Lower lobe of right lung (tissue), 2 donors: Measurements from ENCODE around the gene ZNF609. TPM values are rescaled to one million over a fixed set of nuclear protein-coding genes. Genes with fewer than 3 reads are reported as not detected.

Source experiments
- ATAC-seq, 2 donors: fragments of 200-7000 bp; cut with Tn5 transposase; one replicate each; pipeline ENCODE4 v1.9.1; 2020 to 2022; ENCODE audit warnings: mild to moderate bottlenecking in 2 of 2, moderate library complexity in 2 of 2
- DNase-seq: peaks from one replicate; pipeline ENCODE4 v3.0.0-alpha.2; 2020
- H3K27ac ChIP-seq: fragments of 200-600 bp; one replicate; pipeline ENCODE4 v1.8.0; 2022
- H3K27me3 ChIP-seq: fragments of 200-600 bp; one replicate; pipeline ENCODE4 v1.8.0; 2022; ENCODE audit warnings: low read depth
- H3K36me3 ChIP-seq: fragments of 200-600 bp; one replicate; pipeline ENCODE4 v1.8.0; 2022; ENCODE audit warnings: mild to moderate bottlenecking
- H3K4me1 ChIP-seq: fragments of 200-600 bp; one replicate; pipeline ENCODE4 v1.8.0; 2022
- H3K4me3 ChIP-seq: fragments of 200-600 bp; one replicate; pipeline ENCODE4 v1.8.0; 2022; ENCODE audit warnings: mild to moderate bottlenecking
- H3K9me3 ChIP-seq: fragments of 200-600 bp; one replicate; pipeline ENCODE4 v1.8.0; 2022
- intact Hi-C: fragments of 100-400 bp; cut with DNase I; formaldehyde crosslinking; loops from one replicate; pipeline ENCODE4 v1.11.0; 2022
- total RNA-seq: library from RNA; stranded (reverse); fragmentation: NEBNext Ultra II Directional; extraction: Animal tissue kit (Norgen Biotek cat#: 25700); gene quantifications from one replicate; pipeline ENCODE4 v1.2.1, GENCODE V29; 2021
- TF ChIP-seq, protein P1 (sequence below): fragments of 200-600 bp; IDR thresholded peaks from one replicate; pipeline ENCODE4 v1.8.0; 2022; ENCODE audit warnings: antibody characterized with exemption, mild to moderate bottlenecking
- donor health status: DM: no; HTN: yes; CAD: no; lungs with severe emphysema.

Gene ZNF609
- total RNA-seq, 1 donor from 2014 or later: 45.3 TPM

DNA sequence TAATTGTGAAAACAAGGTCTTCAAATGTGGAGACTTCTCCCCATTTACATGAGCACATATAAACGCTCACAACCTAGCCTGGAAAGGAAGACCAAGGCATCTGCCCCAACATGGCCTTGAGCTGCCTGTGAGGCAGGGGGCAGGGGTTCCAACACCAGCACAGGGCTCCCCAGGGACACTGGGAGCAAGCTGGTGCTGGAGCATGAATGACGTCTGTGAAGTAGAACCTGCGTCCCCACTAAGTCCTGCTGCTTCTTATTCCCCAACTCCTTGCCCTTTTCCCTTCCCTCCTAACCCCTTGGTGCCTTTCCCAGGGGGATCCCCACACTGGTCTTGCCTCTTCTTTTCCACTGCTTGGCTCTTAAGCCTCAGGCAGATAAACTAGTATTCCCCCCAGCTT lies 221.9 kb downstream of the ZNF609 start:
- H3K4me3 ChIP-seq: no peak overlapping the region
- no peaks in the 10 kb centered on the region for H3K27me3 ChIP-seq
- H3K9me3 ChIP-seq: no peaks in the 10 kb centered on the region
- DNase-seq (no peak), ATAC-seq (no peak)
- TF ChIP-seq, protein P1, sequence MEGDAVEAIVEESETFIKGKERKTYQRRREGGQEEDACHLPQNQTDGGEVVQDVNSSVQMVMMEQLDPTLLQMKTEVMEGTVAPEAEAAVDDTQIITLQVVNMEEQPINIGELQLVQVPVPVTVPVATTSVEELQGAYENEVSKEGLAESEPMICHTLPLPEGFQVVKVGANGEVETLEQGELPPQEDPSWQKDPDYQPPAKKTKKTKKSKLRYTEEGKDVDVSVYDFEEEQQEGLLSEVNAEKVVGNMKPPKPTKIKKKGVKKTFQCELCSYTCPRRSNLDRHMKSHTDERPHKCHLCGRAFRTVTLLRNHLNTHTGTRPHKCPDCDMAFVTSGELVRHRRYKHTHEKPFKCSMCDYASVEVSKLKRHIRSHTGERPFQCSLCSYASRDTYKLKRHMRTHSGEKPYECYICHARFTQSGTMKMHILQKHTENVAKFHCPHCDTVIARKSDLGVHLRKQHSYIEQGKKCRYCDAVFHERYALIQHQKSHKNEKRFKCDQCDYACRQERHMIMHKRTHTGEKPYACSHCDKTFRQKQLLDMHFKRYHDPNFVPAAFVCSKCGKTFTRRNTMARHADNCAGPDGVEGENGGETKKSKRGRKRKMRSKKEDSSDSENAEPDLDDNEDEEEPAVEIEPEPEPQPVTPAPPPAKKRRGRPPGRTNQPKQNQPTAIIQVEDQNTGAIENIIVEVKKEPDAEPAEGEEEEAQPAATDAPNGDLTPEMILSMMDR: no peak
- intact Hi-C loops: no loop called here
- no peaks in the 10 kb centered on the region for H3K4me1 ChIP-seq
- peaks cover 95% of the 10 kb centered on the region for H3K36me3 ChIP-seq
- H3K27ac ChIP-seq: no peak overlapping the region

DNA sequence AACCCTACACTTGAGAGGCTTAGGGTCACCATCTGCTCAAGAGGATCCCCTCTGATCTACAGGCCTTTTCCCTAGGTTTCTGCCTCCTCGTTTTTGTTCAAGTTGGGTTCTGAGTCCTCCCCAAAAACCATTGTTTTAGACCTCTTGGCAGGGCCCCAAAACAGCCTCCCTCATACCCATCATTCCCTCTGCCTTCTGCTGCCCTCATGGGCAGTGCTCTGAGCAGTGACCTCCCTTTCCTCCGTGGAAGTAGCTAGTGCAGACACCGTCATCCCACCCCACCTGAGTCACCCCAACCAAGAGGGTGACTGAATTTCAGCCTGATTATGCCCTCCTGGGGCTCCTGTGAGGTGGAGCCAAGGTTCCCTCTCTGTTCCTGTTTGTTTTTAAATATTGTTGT lies 223.0 kb downstream of the ZNF609 start:
- DNase-seq (no peak), ATAC-seq (no peak)
- peaks cover 96% of the 10 kb centered on the region for H3K36me3 ChIP-seq
- no peak overlapping the region for H3K27ac ChIP-seq
- no peak overlapping the region for H3K4me3 ChIP-seq
- TF ChIP-seq, protein P1: no peak
- intact Hi-C loops: no loop called here
- H3K4me1 ChIP-seq: no peaks in the 10 kb centered on the region
- H3K9me3 ChIP-seq: no peaks in the 10 kb centered on the region
- no peaks in the 10 kb centered on the region for H3K27me3 ChIP-seq

DNA sequence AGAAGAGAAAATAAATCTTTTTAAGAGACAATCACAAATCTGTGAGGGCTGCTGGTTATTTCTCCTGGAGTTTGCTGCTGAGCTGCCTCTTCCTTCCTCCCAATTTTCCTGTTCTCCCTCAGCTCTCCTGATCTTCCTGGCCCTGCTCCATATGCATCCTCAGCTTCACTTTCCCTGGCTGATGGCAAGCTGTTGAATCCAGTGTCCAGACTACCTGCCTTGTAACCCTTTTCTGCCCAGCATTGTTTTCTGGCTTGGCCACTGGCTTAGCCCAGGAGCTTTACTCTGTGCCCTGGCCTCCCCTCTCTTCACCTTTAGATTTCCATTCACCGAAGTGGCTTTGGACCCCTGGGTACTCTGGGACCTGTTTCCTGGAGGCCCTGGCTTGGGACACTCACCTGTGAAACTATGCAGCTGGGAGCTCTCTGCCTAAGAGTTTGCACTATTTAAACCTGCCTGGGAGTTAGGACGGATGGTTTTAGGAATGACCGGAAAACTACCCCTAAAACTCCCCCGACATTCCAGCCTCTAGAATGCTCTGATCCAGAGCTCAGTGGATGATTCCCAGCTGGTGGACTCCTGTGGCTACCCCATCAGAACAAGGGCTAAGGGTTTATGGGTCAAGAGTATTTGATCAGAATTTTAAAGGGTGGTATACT lies 225.0 kb downstream of the ZNF609 start:
- TF ChIP-seq, protein P1: no peak
- no peak overlapping the region for H3K27ac ChIP-seq
- peaks cover 96% of the 10 kb centered on the region for H3K36me3 ChIP-seq
- no peaks in the 10 kb centered on the region for H3K9me3 ChIP-seq
- H3K4me3 ChIP-seq: no peak overlapping the region
- H3K4me1 ChIP-seq: no peaks in the 10 kb centered on the region
- ATAC-seq (no peak), DNase-seq (no peak)
- intact Hi-C loops: loop anchor here (5.0 kb wide), 1 partner anchor 42 kb away; no protein-coding TSS in a partner anchor
- H3K27me3 ChIP-seq: no peaks in the 10 kb centered on the region

DNA sequence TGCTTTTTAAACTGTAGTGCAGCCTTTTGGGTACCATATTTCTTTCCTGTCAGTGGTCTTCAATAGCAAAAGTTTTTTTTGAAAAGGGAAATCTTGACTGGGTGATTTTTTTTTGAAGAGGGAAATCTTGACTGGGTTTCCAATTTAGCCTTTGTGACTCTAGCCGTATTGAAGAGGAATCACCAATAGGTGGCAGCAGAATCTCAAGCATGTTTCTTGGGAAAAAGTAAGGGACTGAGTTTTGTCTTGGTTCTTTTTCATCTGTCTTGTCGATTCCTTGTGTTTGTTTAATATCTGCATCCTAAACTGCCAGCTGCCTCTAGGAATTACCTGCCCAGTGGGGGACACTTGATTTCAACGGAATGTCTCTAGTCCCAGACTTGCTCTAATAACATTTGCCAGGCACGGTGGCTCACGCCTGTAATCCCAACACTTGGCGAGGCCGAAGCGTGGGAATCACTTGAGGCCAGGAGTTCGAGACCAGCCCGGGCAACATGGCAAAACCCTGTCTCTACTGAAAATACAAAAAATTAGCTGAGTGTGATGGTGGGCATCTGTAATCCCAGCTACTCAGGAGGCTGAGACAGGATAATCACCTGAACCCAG lies 225.9 kb downstream of the ZNF609 start:
- H3K27ac ChIP-seq: no peak overlapping the region
- H3K27me3 ChIP-seq: no peaks in the 10 kb centered on the region
- TF ChIP-seq, protein P1: peak; percentile 64
- peaks cover 96% of the 10 kb centered on the region for H3K36me3 ChIP-seq
- ATAC-seq (peak in 1 of 2 donors; percentile 49), DNase-seq (no peak)
- peaks cover 1% of the 10 kb centered on the region for H3K4me1 ChIP-seq
- intact Hi-C loops: loop anchor here (5.0 kb wide), 1 partner anchor 41 kb away; no protein-coding TSS in a partner anchor
- H3K9me3 ChIP-seq: no peaks in the 10 kb centered on the region
- no peak overlapping the region for H3K4me3 ChIP-seq

DNA sequence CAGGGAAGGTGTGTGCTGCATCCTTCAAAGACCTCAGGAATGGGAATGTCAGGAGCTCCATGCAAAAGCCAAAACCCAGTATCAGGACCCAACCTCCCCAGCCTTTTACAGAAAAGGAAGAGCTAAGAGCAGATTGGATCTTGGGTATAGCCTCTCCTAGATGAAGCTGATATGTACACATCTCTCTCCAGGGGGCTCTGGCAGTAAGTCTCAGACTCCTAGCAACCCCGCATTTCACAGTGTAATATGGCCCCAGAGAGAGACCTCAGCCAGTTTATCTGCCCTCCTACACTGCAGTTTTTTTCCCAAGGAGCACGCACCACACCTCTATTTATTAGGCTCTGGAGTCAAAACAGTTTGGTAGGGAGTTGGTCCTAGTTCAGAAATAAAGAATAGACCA lies 226.8 kb downstream of the ZNF609 start:
- ATAC-seq (no peak), DNase-seq (no peak)
- Histone ChIP-seq H3K4me1 (peaks cover 11% of the 10 kb centered on the region), H3K27ac (no peak overlapping the region), H3K36me3 (peaks cover 87% of the 10 kb centered on the region), H3K9me3 (no peaks in the 10 kb centered on the region), H3K27me3 (no peaks in the 10 kb centered on the region), H3K4me3 (no peak overlapping the region)
- TF ChIP-seq, protein P1: no peak
- intact Hi-C loops: loop anchor here (5.0 kb wide), 1 partner anchor 40 kb away; no protein-coding TSS in a partner anchor
